Activated CD8-positive, alpha-beta T cell treated with anti-CD3 and anti-CD28 coated beads for 36 hours (primary cell): Measurements from ENCODE around the gene DNAH11. TPM values are rescaled to one million over a fixed set of nuclear protein-coding genes. Genes with fewer than 3 reads are reported as not detected.

Experiments
- ATAC-seq: fragments of 200-7000 bp; cut with Tn5 transposase; one replicate; pipeline ENCODE4 v1.10.0; 2021; ENCODE audit warnings: mild to moderate bottlenecking, moderate library complexity
- CTCF ChIA-PET: fragments of 350-600 bp; sonication (Branson Sonifier 250); formaldehyde crosslinking; loops from one replicate; lab custom pipeline; 2021; ENCODE audit warnings: antibody characterized with exemption; lab: Charles Lee
- POLR2A ChIA-PET: fragments of 350-600 bp; sonication (Branson Sonifier 250); formaldehyde crosslinking; loops from one replicate; lab custom pipeline; 2021; ENCODE audit warnings: antibody characterized with exemption; lab: Charles Lee
- DNase-seq: peaks from one replicate; pipeline ENCODE4 v3.0.0-alpha.2; 2020
- H3K27ac Mint-ChIP-seq: one replicate; pipeline ENCODE4 v1.8.0; 2021; ENCODE audit warnings: mild to moderate bottlenecking, mixed read lengths
- H3K27me3 Mint-ChIP-seq: one replicate; pipeline ENCODE4 v1.8.0; 2021; ENCODE audit warnings: mixed read lengths
- H3K36me3 Mint-ChIP-seq: one replicate; pipeline ENCODE4 v1.8.0; 2021; ENCODE audit warnings: low read depth, mixed read lengths
- H3K4me1 Mint-ChIP-seq: one replicate; pipeline ENCODE4 v1.8.0; 2021; ENCODE audit warnings: low read depth, mixed read lengths
- H3K4me3 Mint-ChIP-seq: one replicate; pipeline ENCODE4 v1.8.0; 2021; ENCODE audit warnings: mild to moderate bottlenecking, moderate library complexity, mixed read lengths
- H3K9me3 Mint-ChIP-seq: one replicate; pipeline ENCODE4 v1.8.0; 2021; ENCODE audit warnings: mixed read lengths
- intact Hi-C: fragments of 100-400 bp; cut with micrococcal nuclease; formaldehyde crosslinking; loops from one replicate; pipeline ENCODE4 v1.10.0; 2022
- total RNA-seq, 2 experiments: library from RNA; stranded (reverse); gene quantifications; one replicate each; pipeline ENCODE4 v1.2.3, GENCODE V29; 2021
- TF ChIP-seq, protein P1 (sequence below): fragments of 200-600 bp; IDR thresholded peaks from one replicate; pipeline ENCODE4 v1.8.0; 2022; ENCODE audit warnings: antibody characterized with exemption, mild to moderate bottlenecking

Gene DNAH11
- total RNA-seq, 2 experiments from 2014 or later = 2.3 to 2.7 TPM

DNA sequence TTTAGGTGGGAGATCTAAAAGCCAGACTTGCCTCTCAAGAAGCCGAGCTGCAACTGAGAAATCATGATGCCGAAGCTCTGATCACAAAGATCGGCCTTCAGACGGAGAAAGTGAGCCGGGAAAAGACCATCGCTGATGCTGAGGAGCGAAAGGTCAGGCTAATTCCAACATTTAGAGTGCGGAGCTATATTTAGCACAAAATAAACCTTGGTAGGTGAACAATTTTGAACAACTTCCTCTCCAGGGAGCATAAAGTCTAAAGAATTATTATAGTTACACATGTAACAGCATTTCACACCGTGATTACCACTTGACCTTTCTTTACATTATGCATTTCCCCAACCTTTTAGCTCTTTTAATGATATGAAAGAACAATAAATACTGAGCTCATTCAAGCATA lies 236.1 kb downstream of the DNAH11 start:
- no peak for ATAC-seq
- DNase-seq = no peak
- peaks cover 2% of the 10 kb centered on the region for H3K27me3 Mint-ChIP-seq
- no peaks in the 10 kb centered on the region for H3K36me3 Mint-ChIP-seq
- H3K27ac Mint-ChIP-seq = no peak overlapping the region
- CTCF ChIA-PET = no interaction called here
- TF ChIP-seq, protein P1, sequence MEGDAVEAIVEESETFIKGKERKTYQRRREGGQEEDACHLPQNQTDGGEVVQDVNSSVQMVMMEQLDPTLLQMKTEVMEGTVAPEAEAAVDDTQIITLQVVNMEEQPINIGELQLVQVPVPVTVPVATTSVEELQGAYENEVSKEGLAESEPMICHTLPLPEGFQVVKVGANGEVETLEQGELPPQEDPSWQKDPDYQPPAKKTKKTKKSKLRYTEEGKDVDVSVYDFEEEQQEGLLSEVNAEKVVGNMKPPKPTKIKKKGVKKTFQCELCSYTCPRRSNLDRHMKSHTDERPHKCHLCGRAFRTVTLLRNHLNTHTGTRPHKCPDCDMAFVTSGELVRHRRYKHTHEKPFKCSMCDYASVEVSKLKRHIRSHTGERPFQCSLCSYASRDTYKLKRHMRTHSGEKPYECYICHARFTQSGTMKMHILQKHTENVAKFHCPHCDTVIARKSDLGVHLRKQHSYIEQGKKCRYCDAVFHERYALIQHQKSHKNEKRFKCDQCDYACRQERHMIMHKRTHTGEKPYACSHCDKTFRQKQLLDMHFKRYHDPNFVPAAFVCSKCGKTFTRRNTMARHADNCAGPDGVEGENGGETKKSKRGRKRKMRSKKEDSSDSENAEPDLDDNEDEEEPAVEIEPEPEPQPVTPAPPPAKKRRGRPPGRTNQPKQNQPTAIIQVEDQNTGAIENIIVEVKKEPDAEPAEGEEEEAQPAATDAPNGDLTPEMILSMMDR = no peak
- no peak overlapping the region for H3K4me3 Mint-ChIP-seq
- H3K9me3 Mint-ChIP-seq = no peaks in the 10 kb centered on the region
- POLR2A ChIA-PET = no interaction called here
- intact Hi-C loops = loop anchor here (10.0 kb wide), 1 partner anchor 226 kb away; no protein-coding TSS in a partner anchor
- H3K4me1 Mint-ChIP-seq = no peaks in the 10 kb centered on the region

DNA sequence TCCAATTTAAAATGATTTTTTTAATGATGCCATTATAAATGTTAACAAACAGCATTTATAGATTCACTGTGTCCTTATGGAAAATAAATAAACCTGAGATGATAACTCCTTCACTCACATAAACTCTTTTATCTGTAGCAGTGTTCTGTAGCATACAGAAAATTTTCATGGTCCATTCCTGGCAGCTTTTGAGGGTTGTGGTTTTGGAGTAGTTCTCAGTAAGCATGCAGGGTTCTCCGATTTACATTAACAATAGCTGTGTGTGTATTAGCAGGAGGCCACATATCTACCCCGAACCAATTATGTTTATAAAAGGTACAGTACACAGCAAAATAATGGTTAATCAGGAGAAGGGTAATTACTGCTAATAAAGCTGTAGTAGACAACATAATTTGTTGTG lies 240.2 kb downstream of the DNAH11 start:
- ATAC-seq = no peak
- Mint-ChIP-seq H3K4me3 (no peak overlapping the region), H3K4me1 (no peaks in the 10 kb centered on the region), H3K27me3 (no peaks in the 10 kb centered on the region), H3K9me3 (no peaks in the 10 kb centered on the region), H3K27ac (no peak overlapping the region), H3K36me3 (no peaks in the 10 kb centered on the region)
- no peak for DNase-seq
- intact Hi-C loops = no loop called here
- CTCF ChIA-PET = no interaction called here
- POLR2A ChIA-PET = no interaction called here
- TF ChIP-seq, protein P1 = no peak

DNA sequence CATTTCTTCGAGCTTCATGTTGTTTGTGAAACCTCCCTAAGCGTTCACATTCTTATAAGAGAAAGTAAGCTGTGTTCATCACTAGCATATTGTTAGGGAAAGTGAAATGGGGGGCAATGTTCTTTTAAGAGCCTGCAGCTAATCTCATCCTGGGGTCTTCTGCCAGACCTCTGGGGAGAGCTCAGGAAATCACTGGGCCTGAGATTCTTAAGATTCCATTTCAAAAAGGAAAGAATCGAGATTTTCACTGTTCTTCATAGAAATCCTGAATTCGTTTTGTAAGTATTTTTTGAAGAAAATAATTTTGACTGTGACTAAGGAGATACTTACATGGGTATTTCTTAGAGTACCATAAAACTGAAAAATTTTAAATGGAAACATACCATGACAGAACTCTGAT lies 242.2 kb downstream of the DNAH11 start:
- no peaks in the 10 kb centered on the region for H3K4me1 Mint-ChIP-seq
- ChIA-PET POLR2A (no interaction called here), CTCF (no interaction called here)
- TF ChIP-seq, protein P1 = no peak
- no peaks in the 10 kb centered on the region for H3K9me3 Mint-ChIP-seq
- DNase-seq (no peak), ATAC-seq (no peak)
- H3K36me3 Mint-ChIP-seq = no peaks in the 10 kb centered on the region
- intact Hi-C loops = no loop called here
- H3K4me3 Mint-ChIP-seq = no peak overlapping the region
- no peaks in the 10 kb centered on the region for H3K27me3 Mint-ChIP-seq
- no peak overlapping the region for H3K27ac Mint-ChIP-seq

DNA sequence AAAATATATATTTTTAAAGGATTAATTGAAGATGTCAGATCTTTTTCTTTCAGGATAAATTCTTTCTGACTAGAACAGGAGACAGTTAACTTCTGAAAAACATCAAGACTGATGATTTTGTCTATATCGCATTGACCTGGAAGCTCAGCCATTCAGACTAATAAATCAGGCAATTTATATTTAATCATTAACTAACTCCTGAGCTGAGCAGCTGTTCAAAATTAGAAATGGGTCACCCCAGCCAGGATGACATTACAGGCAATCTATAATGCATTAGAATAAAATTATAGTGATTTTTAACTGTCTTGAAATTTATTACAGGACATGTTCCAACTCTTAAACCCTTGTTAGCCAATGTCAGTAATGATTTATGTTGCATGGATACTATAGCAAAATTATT lies 263.0 kb downstream of the DNAH11 start:
- ChIA-PET POLR2A (no interaction called here), CTCF (no interaction called here)
- TF ChIP-seq, protein P1 = no peak
- Mint-ChIP-seq H3K4me3 (no peak overlapping the region), H3K27ac (no peak overlapping the region), H3K27me3 (no peaks in the 10 kb centered on the region), H3K4me1 (no peaks in the 10 kb centered on the region), H3K36me3 (no peaks in the 10 kb centered on the region), H3K9me3 (no peaks in the 10 kb centered on the region)
- ATAC-seq = no peak
- no peak for DNase-seq
- intact Hi-C loops = no loop called here

DNA sequence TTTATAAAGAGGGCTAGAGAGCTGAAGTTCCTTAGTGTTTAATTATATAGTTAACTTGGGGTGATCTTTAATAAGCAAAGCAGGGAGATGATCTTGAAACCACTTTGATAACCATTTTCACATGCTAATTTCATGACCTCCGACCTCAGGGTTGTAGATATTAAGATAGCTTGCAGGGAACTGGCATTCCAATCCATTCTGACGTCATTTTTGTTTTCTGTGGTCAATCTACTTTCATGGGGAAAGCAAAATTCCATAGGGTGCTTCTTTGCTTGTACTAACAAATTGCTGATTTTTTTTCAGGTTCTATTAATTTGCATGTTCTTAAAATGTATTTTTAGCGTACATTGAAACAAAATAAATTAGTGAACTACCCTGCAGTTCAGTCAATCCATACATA lies 263.5 kb downstream of the DNAH11 start:
- ATAC-seq = no peak
- CTCF ChIA-PET = no interaction called here
- POLR2A ChIA-PET = no interaction called here

More for the DNA sequence above, 263.5 kb downstream of the DNAH11 start:
- Mint-ChIP-seq H3K27me3 (no peaks in the 10 kb centered on the region), H3K4me3 (no peak overlapping the region), H3K27ac (no peak overlapping the region), H3K4me1 (no peaks in the 10 kb centered on the region), H3K36me3 (no peaks in the 10 kb centered on the region), H3K9me3 (no peaks in the 10 kb centered on the region)
- TF ChIP-seq, protein P1 = no peak
- intact Hi-C loops = no loop called here
- DNase-seq = no peak
